HG02884 (cell line): Measurements from ENCODE around the gene PCDH9.

Source experiments
- ATAC-seq: cut with Tn5 transposase; IDR thresholded peaks from one replicate; pipeline ENCODE4 v1.9.1; 2021; ENCODE audit warnings: mild to moderate bottlenecking, moderate library complexity; ENCODE audit not compliant: unreplicated experiment

The PCDH9 gene

DNA sequence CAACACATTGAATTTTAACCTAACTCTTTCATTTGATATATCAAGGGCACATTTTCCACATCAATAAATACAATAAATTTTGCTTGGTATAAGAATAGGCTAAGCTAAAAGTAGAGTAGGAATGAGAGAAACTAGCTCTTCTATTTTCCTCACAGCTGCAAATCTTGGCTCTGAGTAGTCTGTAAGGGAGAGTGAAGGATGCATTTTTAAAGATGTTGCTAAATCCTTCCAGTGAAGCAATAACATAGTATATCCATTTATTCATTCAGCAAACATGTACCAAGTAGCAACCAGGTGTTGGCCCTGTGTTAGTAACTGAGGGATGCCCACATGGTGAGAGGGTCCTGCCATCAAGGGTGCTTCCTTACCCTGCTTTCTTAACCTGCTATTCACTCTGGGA is 799.9 kb downstream of the PCDH9 start:
- no peak for ATAC-seq

DNA sequence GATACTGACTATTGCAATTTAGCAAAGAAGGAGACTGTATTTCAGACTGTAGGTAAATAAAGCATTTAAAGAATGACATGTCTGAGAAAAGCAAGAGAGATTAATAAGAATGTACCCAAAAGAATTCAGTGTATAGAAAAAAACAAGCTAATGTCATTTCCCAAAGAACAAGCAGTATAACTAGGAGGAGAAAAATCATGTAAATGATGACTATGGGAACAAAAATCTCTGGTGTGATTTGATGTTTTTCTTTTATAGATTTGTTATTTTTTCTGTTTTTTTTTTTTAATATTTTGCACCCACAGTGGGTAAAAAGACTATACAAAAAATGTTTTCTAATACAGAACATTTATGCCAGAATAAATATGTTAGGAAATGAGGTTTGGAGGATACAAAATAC is 801.0 kb downstream of the PCDH9 start:
- ATAC-seq = no peak

DNA sequence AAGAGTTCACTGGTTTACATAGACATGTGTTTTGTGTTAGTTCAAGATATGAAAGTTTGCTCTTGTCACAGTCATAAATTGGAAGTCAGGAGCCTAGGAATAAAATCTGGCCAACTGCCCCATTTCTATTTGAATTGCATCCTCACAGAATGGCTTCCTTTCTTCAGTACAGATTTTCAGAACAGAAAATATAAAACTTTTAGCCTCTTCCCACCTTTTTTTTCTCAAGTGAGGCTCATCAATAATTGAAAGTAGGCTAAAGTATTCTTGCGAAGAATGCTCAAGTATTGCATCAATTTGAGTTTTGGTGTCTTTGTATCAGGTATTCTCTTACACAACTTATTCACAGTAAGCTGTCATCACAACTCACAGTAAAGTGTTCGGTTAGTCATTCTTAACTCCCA is 802.7 kb downstream of the PCDH9 start:
- ATAC-seq = no peak

DNA sequence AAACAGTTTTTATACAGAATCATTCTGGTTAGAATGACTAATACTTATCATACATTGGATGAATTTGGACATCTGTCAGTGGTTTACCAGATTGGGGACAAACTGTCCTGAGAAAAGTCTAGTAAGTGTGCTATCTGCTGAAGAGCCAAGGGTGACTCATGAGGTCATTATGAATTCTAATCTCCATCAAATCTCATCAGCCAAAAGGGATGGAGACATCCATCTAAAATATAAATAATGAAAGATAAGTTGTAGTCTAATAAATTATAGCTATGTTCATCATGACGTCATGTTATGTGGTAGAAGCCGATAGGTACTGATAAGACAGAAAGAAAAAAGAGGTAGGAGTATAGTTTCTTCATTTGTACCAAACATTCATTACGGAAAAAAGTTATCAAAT is 804.4 kb downstream of the PCDH9 start:
- ATAC-seq = no peak

DNA sequence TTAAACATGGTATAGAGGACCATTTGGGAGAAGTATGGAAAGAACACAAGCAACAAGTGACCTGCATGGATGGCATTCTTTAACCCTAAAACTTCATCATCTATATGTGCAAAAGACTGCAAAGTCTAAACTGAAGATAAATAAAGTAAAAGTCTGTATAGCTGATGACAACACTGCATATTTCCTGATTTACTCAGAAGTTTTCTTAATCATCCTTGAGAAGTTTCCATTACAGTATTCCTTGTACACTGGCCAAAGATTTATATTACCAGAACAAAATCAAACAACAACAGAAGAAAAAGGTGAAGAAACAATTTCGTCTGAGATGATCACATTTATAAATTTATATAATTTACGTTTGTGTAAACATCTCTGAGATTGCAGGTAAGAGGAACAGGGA is 805.7 kb downstream of the PCDH9 start:
- ATAC-seq = no peak

DNA sequence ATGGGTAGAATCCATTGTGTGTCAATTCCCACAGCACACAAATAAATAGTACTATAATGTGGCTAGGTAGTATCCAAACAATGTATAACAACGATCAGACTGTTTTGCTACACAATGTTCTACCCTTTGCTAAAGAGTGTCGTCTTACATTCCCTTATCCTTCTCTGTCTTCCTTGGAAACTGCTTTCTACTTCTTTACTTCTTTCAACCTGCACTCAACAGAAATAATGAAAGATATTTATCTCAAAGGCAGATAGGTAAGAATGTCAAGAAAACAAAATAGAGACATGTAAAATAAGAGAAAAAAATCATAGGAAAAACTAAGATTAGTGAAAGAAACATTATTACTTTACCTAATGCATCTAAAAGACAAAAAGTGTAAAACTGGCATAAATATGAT is 814.7 kb downstream of the PCDH9 start:
- no peak for ATAC-seq

DNA sequence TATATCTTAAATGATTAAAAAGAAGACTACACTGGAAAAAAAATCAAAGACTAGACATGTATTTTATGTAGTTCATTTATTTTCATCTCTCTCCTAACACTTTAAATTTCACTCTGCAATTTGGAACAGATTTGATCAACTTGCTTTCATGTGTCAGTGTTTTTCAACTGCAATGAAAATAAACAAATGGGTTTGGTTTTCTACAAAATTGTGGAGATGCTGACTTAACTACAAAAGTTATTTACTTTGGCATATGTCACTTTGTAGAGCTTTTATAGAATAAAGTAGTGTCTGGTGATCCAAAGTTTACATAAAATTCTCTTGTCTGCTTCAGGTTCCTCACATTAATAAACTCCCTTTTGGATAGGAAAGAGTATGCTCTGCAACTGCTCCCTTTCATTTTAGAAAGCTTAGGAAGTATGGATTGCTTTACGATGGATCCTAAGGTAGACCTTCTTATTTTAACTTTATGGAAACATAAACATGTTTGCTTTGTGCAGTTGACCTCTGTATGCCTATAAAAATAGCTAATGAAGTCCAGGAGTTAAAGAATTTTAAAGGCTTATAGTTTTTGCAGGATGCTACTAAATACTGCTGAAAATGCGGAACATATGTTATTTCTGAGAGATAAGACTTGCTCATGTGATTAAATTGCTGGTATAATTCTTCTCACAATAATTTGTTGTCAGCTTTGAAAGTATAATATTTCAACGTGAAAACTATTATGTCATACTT is 815.9 kb downstream of the PCDH9 start:
- no peak for ATAC-seq

DNA sequence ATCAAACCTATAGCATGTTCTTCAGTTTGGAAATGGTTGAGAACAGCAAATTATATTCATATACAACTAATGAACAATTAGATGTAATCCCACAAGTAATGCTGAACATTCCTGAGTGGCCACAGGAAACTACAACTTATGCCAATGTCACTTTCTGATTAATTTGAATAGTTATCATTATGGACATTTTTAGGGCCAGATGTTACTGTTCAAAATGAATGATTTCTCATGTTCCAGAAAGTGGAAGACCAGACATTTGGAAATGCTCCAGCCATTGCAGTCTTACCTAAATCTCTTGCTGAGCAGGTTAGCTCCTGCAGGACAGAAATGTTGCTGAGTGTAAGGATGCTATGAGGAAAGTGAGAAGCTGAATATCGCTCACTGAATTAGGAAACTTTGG is 819.8 kb downstream of the PCDH9 start:
- ATAC-seq = no peak

DNA sequence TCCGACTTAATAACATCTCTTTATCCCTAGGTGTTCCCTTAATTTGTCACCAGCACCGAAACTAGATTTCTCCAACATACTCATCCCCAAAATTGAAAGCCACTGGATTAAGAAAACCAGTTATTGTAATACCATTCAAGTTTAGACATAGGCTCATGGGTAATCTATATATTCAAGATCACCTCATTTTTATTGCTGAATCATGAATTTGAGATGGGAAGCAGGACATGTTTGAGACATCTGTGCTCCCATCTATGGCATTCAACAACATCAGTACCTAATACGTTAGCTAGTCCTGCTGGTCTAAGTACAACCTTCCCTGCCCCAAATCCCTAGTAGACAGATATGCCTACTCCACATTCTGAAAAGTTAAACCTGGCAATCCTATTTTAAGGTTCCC is 820.6 kb downstream of the PCDH9 start:
- ATAC-seq = no peak

DNA sequence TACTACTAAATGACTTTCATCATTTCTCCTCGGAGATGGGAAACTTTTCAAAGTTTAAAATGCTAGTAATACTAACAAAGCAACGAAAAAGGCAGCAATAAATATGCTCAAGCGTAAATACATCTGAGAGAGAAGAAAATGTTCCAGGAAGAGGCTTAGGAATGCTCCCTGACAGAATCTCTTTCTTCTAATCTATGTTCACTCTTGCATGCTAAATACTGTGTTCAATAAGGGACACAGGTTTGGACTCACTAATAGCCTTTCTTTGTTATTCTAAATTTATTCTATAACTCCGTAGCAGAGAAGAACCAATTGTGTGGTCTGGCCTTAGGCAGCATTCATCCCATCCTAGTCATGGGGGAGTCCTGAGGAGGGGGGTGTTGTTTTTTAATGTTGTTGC is 823.0 kb downstream of the PCDH9 start:
- no peak for ATAC-seq

DNA sequence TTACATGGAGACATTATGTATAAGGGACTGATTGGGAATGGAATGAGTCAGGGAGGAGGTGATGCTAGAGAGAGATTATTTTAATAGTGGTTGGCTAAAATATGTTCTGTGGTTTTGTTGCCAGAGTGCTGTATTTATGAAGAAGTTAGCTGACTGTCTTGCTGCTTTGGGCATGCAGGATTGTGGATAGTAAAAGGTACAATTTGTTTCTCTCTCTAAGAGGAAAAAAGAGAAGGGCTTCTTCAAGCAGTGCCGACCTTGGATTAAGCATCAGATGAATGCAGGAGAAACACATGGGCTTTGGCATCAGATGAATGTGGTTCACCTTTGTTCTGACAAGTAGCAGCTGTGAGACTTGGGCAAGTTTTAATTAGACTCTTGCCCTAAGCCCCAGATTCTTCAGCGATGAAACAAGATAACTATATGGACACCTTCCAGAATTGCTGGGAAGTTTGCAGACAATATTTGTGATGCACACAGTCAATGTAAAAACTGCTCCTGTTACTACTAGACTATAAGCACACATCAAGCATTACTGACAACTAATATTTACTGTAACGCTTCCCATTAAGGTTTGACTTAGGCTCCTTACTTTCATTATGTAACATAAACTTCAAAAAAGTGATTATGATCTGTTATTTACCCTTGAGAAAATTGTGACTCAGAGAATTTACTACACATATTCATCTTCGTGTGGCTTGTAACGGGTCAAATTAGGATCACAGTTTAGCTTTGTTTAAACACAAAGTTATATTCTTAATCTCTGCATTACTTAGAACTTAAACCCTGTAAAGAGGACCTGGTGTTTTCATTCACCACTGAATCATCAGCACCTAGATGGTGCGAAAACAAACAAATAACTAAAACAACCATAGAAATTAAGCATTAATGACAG is 824.0 kb downstream of the PCDH9 start:
- ATAC-seq = no peak

DNA sequence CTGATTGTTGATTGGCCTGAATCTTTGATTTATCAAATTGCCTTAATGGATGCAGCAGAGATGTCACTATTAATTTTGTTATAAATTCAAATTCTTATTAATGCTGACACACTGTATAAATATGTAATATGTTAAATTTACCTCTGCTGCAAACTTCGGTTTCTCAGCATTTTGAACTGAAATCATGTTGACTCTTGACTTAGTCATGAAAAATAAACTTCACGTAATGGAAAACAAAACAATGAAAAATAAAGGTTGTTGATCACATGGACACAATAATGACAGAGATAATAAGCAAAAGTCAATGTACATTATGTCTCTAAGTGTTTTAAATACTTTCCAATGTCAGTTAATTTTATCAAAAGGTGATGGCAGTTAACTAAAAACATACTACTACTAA is 827.6 kb downstream of the PCDH9 start:
- ATAC-seq = no peak

DNA sequence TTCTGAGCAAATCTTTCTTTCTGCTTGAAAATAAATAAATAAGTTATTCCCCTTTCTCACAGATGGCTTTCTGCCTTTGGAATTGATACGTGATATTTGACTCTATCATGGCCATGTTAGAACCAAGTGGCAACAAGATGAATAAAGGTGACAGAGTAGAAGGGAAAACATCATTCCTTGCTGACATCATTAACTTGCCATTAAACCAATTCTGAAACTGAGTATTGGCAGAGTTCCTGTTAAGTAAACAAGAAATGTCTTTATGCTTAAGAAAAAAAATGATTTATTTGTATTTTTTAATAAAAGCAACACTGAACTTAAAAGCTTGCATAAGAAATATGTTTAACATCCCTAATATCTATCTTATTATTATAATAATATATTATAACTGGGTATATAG is 828.1 kb downstream of the PCDH9 start:
- ATAC-seq = no peak

DNA sequence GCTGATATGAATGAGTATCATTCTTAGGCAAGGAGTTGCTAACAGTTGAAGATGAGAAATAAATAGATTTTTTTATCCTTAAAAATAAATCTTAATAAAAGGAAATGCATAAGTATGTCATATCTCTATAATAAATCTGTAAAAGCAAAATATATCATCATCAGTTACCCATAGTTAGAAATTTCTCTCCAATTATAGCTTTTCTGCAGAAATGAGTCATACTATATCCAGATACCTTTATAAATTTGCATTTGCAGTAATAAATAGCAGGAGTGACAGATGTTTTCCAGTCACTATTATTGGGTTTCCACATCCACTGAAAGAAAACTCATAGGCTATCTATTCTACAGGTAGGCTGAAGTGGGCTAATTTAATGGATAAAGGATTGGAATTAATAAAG is 829.8 kb downstream of the PCDH9 start:
- no peak for ATAC-seq

DNA sequence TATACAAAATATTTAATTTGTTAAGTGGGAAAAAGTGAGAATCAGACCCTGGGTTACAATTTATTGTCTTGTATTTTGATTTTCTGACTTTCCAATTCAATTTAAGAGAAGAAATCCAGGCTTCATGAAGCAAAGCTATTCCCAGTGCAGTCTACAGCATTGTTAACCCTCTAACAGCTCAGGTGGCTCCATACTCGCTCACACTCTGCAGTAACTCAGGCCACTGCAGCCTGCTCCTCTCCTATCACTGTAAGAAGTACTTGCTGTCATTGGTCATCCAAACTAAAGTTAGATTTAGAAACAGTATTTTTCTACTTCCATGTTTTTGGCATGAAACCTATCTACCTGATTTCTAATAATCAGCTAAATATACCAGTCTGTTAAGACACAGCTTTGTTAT is 830.3 kb downstream of the PCDH9 start:
- ATAC-seq = no peak

DNA sequence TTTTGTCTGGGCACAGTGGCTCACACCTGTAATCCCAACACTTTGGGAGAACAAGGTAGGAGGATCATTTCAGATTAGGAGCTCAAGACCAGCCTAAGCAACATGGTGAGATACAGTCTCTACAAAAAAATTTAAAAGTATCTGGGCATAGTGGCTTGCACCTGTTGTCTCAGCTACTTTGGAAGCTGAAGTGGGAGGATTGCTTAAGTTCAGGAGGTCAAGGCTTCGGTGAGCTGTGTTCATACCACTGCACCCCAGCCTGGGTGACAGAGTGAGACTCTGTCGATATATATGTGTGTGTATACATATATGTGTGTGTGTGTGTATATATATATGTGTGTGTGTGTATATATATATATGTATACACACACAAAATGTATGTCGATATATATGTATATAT is 833.0 kb downstream of the PCDH9 start:
- no peak for ATAC-seq

DNA sequence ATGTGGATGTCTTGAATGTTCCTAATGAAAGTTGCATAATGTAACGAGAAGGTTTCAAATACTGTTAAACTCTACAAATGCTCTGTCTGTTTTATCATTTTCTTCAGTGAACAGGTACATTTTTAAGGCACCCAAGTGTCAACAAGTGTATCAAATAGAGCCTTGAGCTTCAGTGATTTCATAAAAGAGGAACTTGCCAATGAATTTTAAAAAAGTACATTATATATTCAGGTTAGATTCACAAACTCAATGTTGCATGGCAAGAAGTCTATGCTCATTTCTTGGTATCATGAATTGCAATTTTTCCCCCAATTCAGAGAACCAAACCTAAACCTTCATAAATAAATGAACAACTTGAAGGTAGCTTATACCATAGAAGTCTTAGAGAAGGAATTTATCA is 838.8 kb downstream of the PCDH9 start:
- ATAC-seq = no peak

DNA sequence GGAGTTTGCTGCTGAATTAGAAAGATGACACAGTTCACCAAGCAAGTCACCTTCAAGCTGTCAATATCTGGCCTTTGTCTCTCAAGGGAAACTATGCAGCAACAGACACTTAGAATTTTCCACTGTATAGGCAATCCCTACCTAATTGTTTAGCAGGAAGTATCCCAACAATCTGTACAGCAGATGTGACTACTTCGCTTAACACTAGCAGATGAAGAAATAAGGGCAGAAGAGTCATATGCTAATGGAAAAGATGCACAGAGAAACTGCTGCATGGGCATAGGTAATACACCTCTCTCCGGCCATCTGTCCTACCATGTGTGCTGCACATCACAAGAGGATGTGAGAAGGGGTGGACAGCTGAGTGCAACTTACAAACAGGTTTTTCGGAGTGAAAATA is 851.2 kb downstream of the PCDH9 start:
- ATAC-seq = no peak

DNA sequence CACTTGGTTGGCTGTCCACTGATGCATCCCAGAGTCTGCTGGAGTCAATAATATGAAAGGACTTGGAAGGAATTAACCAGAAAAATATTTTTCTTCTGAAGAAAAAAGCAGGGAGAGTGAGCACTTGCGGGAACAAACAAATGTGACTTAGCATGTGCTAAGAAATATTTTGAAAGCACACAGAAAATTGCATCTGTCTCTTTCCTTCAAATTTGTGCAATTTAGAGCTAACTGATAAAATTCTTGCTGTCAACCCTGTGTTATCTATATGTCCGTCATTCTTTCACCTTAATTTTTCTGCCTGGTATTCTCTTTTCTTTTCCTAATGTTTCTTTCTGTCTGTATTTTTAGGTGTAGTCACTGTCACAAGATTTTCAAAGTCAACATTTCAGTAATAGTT is 852.6 kb downstream of the PCDH9 start:
- no peak for ATAC-seq

DNA sequence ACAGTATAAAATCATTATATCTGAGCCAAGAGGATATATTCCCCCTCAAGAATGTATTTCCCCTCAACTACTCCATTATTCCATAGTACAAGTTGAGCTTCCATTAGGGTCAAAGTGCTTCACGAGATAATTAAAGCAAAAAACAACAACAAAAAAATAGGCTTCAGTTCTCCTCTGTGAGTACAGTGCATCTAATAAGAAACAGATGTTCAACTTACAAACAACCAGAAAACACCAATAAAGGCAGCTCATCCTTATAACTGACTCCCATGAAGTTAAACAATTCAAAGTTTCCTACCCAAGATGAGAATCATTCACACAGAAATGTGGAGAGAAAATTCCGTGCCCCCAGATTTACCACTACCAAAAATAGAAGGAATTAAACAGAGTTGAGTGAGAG is 854.4 kb downstream of the PCDH9 start:
- ATAC-seq = no peak

DNA sequence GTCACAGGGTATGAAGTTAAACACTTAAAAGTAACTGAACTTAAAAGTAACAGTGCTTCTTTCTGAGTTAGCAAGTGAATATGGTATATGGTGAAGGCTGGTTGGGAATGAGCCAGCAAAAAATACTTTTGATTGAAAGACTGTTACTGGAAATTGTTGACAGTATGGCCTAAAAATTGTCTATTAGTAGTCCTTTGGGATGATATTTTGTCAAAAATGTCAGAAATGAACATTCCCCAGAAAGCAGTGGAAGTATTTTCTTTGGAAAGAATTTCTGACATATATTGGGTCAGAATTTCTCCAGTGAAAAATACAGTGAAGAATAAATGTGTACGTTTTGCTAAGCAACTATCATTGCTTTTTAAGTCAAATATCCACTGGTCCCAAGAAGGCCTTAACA is 860.5 kb downstream of the PCDH9 start:
- no peak for ATAC-seq

DNA sequence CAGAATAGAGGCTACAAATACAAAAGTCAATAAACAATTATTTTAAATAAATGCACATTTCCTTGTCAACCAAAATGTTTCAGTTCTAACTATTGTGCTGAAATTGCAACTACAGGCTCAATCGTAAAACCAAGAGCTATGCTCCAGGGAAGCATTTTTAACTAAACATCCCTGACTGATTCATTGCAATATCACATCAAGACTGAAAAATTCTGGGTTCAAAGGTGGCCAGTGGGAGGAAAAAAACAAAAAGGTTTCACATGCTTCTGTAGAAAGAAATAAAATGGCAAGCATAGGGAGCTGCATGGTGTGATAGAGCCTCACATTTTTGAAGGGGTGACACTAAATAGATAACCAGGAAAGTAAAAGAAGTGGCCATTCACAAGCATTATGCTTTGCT is 862.8 kb downstream of the PCDH9 start:
- ATAC-seq = no peak
